Retinal pigment epithelial cell (primary cell): ENCODE results near the gene ATG2A.
A peak's percentile ranks its signal among the peaks of the same experiment; 100 is the strongest.

Experiments used
- DNase-seq: peaks from one replicate; pipeline ENCODE4 v3.0.0-alpha.2; 2010; ENCODE audit warnings: low read depth
- H3K4me3 ChIP-seq: 2 replicates; pipeline ENCODE4 v1.5.1; 2011; ENCODE audit warnings: mild to moderate bottlenecking, low read length, control low read depth, moderate library complexity
- TF ChIP-seq, protein P1 (sequence below): conservative IDR thresholded peaks from 2 replicates; pipeline ENCODE4 v1.5.1; 2011; ENCODE audit warnings: low read depth, low read length, control low read depth, inconsistent platforms

The ATG2A gene

GRCh38 chr11:64869571-64870175 lies 47.3 kb downstream of the ATG2A start:
- TF ChIP-seq, protein P1, sequence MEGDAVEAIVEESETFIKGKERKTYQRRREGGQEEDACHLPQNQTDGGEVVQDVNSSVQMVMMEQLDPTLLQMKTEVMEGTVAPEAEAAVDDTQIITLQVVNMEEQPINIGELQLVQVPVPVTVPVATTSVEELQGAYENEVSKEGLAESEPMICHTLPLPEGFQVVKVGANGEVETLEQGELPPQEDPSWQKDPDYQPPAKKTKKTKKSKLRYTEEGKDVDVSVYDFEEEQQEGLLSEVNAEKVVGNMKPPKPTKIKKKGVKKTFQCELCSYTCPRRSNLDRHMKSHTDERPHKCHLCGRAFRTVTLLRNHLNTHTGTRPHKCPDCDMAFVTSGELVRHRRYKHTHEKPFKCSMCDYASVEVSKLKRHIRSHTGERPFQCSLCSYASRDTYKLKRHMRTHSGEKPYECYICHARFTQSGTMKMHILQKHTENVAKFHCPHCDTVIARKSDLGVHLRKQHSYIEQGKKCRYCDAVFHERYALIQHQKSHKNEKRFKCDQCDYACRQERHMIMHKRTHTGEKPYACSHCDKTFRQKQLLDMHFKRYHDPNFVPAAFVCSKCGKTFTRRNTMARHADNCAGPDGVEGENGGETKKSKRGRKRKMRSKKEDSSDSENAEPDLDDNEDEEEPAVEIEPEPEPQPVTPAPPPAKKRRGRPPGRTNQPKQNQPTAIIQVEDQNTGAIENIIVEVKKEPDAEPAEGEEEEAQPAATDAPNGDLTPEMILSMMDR, result peak; percentile 56
- no peak overlapping the region for H3K4me3 ChIP-seq
- DNase-seq, result no peak

DNA sequence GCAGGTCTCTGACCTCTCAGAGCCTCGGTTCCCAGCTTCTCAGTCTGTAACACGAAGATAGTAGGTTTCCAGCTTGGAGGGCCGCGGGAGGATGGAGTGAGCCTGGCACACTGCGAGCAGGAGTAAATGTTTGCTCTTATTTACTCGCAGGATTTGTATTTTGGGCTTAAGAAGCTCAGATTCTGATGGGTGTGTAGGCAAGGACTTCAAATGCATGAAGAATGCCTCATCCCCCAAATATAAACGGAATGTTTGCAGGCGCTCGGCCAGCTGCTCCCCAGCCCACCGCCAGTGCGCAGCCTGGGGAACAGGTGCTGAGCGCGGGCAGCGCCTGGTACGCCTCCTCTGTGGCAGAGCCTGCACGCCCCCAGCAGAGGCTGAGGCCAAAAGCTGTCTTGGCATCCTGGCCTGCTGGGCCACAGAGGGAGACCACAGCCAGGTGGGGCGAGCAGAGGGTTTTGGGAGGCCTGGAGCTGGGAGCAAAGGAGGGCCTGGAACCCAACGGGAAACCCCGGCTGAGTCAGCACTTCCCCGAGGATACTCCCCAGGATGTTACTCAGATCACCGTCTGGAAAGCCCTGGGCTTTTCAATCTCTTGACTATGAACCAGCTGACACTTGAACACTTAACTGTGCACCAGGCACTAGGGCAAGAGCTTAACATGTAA lies 48.0 kb downstream of the ATG2A start:
- H3K4me3 ChIP-seq, result no peak overlapping the region
- DNase-seq, result peak; percentile 66
- TF ChIP-seq, protein P1, result no peak

DNA sequence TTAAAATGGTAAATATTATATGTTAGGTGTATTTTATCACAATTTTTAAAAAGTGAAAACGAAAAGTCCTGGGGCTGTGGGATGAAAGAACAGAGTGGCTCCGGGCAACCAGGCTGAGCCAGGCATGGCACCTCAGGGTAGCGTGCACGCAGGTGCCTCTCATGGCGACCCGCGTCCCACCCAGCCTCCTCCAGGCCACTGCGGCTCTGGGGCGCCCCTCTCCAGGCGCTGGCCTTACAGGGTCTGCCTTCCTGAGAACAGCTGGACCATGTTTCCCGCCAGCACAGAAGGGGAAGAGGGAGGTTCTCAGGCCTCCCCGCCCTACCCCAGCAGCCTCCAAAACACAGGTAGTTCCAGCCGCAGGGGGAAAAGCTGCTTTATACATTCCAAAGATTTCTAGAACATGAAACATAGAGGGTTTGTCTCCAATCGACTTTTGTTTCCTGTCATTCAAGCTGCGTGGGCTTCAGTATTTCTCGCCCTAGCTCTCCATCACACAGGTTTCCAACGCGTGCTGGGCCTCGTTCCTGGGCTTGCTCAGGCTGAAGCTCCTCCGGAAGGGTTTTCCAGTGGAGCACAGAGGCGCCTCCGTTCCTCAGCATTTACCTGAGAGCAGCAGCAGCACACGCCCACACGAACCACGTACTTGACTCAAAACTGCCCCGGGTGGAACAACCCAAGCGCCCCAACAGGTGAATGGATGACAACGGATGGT lies 49.1 kb downstream of the ATG2A start:
- no peak for DNase-seq
- H3K4me3 ChIP-seq, result no peak overlapping the region
- TF ChIP-seq, protein P1, result no peak

DNA sequence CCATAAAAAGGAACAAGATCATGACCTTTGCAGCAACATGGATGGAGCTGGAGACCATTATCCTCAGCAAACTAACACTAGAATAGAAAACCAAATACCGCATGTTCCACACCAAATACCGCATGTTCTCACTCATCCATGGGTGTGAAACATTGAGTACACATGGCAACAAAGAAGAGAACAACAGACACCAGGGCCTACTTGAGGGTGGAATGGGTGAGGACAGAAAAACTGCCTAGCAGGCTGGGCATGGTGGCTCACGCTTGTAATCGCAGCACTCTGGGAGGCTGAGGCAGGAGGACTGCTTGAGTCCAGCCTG lies 50.9 kb downstream of the ATG2A start:
- H3K4me3 ChIP-seq, result no peak overlapping the region
- no peak for DNase-seq
- TF ChIP-seq, protein P1, result no peak

DNA sequence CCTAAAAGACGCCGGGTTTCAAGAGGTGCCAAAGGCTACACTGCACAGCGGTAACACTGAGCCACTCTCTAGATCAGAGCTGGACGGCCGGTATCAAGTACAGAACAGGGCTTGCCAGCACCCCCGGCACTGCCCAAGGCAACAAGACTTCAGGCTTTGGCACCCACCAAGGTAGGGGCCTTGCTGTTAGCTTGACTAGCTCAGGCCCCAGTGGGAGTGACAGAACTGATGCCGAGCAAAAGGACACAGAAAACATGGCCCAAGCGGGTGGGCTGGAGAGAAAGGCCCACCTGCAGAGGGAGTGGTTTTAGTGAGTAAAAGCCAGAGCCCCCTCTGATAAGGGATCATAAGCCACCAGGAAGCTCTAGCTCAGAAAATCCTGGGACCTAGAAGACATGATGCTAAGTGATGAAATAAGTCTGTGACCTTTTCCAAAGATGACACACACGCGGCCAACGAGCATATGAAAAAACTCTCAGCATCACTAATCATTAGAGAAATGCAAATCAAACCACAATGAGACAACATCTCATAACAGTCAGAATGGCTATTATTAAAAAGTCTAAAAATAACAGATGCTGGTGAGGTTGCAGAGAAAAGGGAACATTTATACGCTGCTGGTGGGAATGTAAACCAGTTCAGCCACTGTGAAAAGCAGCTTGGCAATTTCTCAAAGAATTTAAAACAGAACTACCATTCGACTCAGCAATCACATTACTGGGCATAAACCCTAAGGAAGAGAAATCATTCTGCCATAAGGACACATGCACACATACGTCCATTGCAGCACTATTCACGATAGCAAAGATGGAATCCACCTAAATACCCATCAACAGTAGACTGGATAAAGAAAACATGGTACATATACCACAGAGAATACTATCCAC lies 51.5 kb downstream of the ATG2A start:
- TF ChIP-seq, protein P1, result no peak
- no peak overlapping the region for H3K4me3 ChIP-seq
- DNase-seq, result no peak

DNA sequence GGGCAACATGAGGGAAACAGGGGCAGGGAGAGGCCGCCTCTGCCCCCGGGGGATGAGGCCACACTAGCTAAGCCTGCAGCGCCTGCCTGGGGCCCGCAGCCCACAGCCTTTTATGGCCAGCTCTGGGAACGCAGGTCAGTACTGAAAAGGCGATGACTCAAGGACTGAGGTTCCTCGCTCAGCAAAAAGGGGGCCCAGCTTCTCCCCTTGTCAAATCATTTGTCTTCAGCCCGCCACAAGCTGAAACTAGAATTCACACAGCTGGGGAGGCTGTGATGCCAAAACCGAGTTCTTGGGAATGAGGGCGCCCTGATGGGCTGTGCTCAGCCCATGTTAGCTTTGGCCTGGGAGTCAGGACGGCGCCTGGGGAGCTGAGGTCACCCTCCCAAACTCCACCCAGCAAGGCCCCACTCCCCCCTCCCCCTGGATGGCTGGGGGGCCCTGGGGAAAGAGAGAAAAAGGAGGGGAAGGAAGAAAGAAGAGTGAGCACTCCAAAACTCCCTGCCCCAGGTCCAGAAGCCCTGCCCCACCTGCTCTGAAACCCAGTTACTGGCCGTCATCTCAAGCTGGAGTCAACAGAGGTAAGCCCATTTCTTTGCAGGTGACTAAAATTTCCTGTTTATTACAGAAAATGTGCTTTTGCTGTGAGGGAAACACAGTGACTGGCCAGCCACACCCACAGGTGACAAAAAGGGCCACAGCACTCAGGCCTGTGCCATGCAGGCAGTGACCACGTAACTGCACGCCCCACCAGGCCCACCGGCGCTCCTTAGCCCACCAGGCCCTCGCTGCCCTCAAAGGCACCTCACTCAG lies 52.3 kb downstream of the ATG2A start:
- H3K4me3 ChIP-seq, result no peak overlapping the region

More for the DNA sequence above, 52.3 kb downstream of the ATG2A start:
- DNase-seq, result no peak
- TF ChIP-seq, protein P1, result no peak
